Measurements from ENCODE around the gene GAS5.
"Not testable (repeated sequence)": the region's sequence is repeated elsewhere in the genome, so short reads cannot be mapped to it uniquely, and the experiment has no call there.

Gene GAS5

GRCh38 chr1:173868266-173869020 is 654 bp upstream of the GAS5 start, which contains the start of gene ZBTB37:
TSS of gene ZBTB37 (plus strand) at chr1:173868380. CDS start at chr1:173870226, 1,846 bp downstream.
- peak; percentile 87 for DNase-seq

GRCh38 chr1:173867141-173867752 is 542 bp downstream of the GAS5 start:
- DNase-seq = no peak

- DNase-seq = no peak
Observed at GRCh38 chr1:173866413-173867115, 1.2 kb downstream of the GAS5 start.

GRCh38 chr1:173865468-173866164 is 2.2 kb downstream of the GAS5 start:
- DNase-seq = no peak

GRCh38 chr1:173864179-173864867 is 3.5 kb downstream of the GAS5 start:
- DNase-seq = no peak

- DNase-seq = no peak
Observed at GRCh38 chr1:173863224-173864161, 4.3 kb downstream of the GAS5 start.

GRCh38 chr1:173862769-173863223 is 5.0 kb downstream of the GAS5 start:
- no peak for DNase-seq

- DNase-seq = not testable (repeated sequence)
Observed at GRCh38 chr1:173862146-173862768, 5.5 kb downstream of the GAS5 start.

- no peak for DNase-seq
Observed at GRCh38 chr1:173861731-173862145, 6.1 kb downstream of the GAS5 start.

- no peak for DNase-seq
Observed at GRCh38 chr1:173860065-173860464, 7.7 kb downstream of the GAS5 start.

- DNase-seq = not testable (repeated sequence)
Observed at GRCh38 chr1:173859547-173859946, 8.2 kb downstream of the GAS5 start.

- no peak for DNase-seq
Observed at GRCh38 chr1:173857363-173857917, 10.3 kb downstream of the GAS5 start.

- no peak for DNase-seq
Observed at GRCh38 chr1:173856903-173857302, 10.9 kb downstream of the GAS5 start.

- no peak for DNase-seq
Observed at GRCh38 chr1:173856014-173856413, 11.8 kb downstream of the GAS5 start.

- DNase-seq = no peak
Observed at GRCh38 chr1:173853074-173853473, 14.7 kb downstream of the GAS5 start.

GRCh38 chr1:173852105-173852504 is 15.7 kb downstream of the GAS5 start:
- no peak for DNase-seq

GRCh38 chr1:173832748-173833147 is 35.0 kb downstream of the GAS5 start:
- DNase-seq = no peak

- no peak for DNase-seq
Observed at GRCh38 chr1:173827611-173828010, 40.2 kb downstream of the GAS5 start.

- DNase-seq = peak; percentile 86
Observed at GRCh38 chr1:173824315-173825081, 43.3 kb downstream of the GAS5 start, which contains the start of the genes CENPL and DARS2. TSS of gene CENPL (minus strand) at chr1:173824883. CDS start at chr1:173811299, 13,584 bp downstream. TSS of gene DARS2 (plus strand) at chr1:173824673. CDS start at chr1:173825230, 557 bp downstream.
